Stimulated activated CD8-positive, alpha-beta memory T cell treated with anti-CD3 and anti-CD28 coated beads, Interleukin-12 subunit alpha, Interleukin-12 subunit beta, amount 100 ng/mL, for 4 hours (primary cell): ENCODE measurements around the gene C17orf67.
A peak's percentile ranks its signal among the peaks of the same experiment; 100 is the strongest.

Experiments used
- DNase-seq: peaks from one replicate; pipeline ENCODE4 v3.0.0-alpha.2; 2020; ENCODE audit warnings: low read depth

The C17orf67 gene

DNA sequence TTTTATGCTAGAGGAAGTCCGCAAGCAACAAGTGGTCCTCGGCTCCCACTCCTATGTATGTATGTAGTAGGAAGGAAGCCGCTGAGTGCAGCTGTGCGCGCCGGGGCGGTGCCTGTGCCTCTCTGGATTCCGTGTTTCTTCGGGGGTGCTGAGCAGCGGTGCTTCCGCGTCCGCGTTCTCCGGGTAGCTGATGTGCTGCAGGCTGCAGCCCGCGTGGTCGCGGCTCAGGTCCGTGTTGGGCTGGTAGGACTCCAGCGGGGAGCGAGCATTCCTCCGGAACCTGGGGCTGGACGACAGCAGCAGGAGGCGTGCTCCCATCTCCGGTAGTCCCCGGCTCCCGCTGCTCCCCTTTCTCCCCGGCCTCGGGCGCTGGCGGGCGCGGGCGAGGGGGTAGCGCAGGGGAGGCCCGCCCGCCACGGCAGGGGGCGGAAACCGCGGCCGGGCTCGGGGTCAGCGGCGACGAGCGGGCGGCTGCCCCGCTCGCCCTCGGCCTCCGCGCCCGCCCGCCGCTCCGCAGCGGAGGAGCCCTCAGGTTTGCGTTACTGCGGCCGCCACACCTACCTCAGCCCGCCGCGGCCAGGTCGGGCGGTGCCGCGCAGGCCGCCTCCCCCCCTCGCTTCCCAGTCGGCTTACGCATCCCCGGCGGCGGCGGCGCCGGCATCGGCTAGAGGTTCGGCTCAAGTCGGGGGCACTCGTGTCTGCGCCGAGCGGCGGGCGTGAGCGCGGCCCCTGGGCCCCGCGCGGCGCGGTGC, 487 bp downstream of the C17orf67 start:
- peak; percentile 46 for DNase-seq

DNA sequence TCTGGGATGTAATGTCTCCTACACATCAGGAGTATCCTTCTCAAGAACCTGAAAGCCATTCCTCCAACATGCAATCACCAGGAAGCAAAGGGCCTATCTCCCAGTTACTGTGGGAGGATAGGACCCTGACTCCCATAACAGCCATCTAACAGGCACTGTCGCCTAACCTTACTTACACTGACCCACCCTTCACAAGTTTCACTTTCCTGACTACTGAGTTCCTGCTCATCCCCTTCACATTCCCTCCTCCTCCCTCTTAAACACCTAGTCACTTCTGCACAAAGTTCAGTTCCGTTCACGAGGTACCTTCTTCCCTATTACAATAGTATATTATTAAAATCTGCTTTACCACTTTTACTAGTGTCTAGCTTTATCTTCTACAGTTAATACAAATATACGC, 1.3 kb downstream of the C17orf67 start:
- no peak for DNase-seq

DNA sequence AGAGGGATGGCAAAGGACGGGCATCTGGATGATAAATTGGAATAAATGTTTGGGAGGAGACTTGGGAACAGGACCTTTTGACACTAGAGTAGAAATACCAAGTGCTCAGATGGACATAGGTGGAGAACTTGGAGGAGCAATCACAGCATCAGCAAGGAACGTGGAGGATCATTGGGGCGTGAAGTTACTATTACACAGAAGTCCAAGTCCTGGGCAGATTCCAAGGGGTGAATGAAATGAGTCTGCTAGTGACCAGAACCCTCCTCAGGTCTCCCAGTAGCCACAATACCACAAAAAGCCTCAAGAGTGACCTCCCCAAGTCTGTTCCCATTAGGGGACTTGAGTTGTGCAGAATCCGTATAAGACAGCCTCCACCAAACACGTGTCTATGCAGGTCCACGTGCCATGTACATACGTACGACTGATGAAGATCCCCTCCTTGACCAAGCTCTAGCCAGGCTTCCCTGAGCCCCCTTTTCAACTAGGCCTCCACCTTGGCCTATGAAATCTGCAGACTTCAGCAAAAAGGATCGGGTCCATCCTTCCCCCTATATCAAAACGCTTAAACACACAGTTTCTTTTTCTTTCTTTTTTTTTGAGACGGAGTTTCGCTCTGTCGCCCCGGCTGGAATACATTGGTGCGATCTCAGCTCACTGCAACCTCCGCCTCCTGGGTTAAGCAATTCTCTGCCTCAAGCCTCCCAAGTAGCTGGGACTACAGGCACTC, 2.2 kb downstream of the C17orf67 start:
- DNase-seq: no peak

DNA sequence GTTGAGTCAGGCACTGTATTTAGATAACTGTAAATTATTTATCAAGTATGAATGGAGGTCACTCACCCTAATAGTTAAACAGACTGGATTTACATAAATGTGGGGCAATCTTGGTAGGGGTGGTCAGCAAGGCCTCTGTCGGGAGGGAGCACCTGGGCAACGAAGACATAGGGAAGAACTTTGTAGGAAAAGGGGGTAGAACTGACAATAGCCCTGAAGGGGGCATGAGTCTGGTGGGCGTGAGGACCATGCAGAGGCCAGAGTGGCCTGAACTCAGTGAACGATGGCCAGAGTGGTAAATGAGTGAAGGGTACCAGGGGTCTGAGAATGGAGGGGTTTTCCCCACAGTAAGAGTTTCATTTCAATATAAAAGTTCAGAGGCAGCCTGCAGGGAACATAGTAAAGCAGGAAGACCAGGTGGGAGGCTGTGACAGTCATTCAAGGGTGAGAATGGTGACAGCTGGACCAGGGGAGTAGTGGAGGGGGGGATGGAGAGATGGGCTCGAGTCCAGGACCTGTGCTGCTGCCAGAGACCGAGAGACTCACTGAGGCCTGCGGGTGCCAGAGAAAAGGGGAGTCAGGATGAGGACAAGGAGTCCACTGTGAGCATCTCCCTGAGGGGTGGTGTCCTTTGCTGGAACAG, 2.9 kb downstream of the C17orf67 start:
- no peak for DNase-seq

DNA sequence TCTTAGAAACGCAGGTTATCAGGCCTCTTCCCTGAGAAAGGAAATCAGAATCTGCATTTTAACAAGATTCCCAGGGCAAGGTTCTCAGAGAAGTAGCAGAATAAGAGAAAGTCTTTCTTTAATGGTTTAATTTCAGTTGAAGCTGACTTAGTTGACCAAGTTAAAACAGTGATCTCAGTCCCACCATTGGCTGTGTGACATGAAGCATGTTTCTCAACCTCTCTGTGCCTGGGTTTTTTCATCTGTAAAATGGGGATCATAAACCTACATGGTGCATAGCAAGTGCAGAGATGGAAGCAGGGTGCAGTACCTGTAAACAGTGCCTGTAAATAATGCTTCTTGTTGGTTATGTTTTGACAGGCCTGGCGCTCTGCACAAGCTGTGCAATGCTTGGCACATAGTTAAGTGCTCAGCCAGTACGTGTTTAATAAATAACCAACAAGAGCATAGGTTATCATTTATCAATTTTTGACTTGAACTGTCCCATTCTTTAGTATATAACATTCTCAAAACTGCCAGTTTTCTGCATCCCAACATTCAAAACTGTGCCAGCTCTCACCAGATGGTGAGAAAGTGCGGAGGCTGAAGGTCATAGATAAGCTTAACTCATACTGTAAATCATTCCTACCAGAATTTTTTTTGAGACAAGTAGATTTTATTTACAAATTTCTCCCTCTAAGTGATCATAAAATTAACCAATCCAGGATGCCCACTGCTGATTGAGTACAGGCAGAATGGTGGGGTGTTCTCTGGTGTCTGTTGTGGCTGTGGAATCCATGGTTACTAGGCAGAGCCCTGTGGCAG, 6.9 kb downstream of the C17orf67 start:
- no peak for DNase-seq

DNA sequence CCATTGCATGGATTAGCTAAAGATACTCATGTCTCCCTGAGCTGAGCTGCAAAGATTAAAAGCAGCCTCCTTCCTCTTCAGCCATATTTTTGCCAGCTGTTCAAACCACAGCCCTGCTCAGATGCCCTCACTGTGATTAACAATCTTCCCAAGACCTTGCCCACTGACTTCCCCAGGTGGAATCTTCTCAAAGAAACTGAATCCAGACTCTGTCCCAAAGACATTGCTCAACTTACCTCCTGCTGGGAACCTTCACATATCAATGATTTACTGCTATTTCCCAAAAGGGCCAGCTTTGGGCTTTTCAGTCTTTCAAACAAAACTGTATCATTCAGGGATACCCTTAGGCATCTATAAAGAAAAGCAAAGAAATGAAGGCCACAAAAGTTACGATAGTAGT, 9.2 kb downstream of the C17orf67 start:
- DNase-seq: no peak

DNA sequence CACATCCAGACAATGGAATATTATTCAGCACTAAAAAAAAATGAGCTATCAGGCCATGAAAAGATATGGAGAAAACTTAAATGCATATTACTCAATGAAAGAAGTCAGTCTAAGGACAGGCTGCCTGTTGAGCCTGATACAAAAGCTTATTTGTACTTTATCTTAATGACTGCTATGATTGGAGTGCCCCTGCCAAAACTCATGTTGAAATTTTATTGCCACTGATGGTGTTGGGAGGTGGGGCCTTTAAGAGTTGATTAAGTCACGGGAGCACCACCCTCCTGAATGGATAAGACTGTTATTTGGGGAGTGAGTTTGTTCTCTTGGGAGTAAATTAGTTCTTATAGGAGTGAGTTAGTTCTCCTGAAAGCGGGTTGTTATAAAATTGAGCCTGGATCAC, 9.9 kb downstream of the C17orf67 start:
- DNase-seq: no peak

DNA sequence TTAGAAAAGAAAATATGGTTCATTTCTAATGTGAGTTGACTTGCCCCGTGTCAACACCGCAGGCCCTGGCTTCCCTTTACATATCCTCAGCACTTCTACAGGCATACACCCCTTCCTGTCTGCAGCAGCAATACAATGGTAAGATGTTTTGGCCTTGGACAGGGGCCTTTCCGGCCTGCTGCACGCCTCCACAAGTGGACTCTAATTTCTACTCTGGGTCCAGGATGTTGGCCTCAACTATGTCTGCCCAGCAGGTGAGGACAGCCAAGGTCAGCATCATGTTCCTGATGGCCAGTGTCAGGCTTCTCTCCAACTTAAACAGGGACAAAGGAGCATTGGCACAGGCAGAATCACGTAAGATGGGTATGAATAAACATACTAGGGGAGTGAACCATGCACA, 11.0 kb downstream of the C17orf67 start:
- no peak for DNase-seq

DNA sequence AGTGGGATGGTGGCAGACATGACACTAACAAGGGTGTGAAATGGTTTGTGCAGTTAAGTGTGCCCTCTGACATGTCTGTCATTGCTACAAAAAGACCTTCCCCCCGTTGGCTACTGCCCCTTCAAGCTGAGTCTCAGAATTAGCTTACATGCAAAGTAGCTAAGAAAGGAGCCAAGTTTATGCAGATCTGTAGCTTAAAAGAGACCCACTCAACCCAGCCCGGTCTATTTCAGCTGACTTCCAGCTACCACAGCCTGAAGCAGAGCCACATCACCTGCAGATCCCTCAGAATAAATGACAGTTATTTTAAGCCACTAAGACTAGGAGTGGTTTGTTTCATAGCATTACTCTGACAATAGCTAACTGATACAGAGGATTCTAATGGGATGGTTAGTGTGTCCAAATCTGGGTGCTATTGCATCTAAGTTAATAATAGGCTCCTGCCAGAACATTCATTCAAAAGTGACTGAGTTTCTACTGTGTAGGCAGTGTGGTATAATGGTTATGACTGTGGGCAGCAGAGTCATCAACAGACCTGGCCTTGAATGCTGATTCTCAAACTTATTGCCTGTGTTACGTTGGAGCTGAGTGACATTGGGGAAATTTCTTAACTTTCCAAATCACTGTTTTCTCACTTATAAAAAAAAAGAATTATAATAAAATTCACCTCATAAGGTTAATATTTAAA, 11.7 kb downstream of the C17orf67 start:
- DNase-seq: no peak

DNA sequence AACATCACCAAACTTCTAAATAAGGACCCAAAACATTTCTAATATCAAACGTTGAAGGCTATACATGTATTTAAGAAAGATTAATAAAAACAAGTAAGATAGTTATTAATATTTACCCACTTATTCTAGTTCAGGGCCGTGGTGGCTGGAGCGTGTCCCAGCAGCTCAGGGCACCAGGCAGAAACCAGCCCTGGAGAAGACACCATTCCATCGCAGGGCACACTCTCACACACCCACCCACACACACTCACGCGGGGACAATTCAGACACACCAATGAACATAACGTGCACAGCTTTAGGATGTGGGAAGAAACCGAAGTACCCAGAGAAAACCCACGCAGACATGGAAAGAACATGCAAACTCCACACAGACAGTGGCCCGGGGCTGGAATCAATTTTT, 13.5 kb downstream of the C17orf67 start:
- DNase-seq: no peak

DNA sequence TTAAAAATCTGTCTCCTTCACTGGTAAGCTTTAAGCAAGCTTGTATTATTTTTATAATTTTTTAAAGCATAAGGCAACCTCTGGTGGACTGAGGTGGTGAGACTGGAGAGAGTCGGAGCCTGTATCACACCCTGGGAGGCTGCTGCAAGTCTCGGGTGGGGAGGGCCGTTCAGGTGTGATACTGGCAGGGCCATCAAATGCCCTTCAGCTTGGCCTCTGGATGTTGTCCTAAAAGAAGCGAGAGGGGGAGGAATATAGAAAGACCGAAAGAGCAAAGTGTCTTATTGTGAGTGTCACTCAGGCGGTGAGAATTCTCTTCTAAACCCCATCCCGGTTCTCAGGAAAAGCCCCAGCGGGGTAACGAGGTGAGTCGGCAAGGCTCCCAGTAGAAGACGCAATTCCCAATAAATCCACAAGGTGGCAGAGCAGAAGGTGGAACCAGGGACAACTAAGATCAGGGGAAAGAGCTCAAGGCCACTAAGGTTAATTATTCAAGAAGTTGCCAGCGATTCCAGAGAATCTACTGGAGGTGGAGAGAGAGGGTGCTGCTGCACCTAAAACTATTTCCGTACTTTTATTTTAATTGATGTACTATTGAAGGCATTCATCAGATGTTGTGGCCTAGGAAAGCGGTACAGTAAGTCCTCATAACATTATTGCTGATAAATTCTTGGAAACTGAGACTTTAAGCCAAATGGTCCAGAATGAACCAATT, 14.1 kb downstream of the C17orf67 start:
- peak; percentile 28 for DNase-seq

DNA sequence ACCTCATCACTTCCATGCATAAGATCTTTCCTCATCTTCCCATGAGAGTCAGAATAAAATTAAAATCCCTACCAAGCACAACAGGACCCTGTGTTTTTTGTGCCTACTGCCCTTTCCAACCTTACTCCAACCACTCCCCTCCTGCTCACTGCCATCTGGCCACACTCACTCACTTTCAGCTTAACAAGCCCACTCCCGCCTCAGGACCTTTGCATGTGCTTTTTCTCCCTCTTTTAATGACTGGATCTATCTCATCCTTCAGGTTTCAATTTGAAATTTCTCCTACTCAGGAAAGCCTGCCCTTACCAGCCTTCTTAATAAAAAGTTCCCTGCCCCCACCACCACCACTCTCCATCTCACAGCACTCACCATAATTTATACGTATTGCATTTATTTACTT, 14.7 kb downstream of the C17orf67 start:
- no peak for DNase-seq

DNA sequence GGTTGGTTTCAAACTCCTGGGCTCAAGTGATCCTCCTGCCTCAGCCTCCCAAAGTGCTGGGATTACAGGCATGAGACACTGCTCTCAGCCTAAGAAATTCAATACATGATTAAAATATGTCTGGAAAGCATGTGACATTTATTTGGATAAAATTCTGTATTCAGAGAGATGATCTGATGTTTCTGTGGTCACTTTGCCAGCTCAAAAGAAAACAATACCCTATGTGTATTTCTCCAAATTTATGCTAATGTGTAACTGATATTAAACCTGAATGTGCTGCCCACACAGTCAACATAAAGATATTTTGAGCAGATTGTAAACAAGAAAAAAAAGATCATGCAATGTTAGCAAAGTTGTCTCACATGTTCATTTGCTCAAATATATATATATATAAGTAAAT, 16.7 kb downstream of the C17orf67 start:
- no peak for DNase-seq

DNA sequence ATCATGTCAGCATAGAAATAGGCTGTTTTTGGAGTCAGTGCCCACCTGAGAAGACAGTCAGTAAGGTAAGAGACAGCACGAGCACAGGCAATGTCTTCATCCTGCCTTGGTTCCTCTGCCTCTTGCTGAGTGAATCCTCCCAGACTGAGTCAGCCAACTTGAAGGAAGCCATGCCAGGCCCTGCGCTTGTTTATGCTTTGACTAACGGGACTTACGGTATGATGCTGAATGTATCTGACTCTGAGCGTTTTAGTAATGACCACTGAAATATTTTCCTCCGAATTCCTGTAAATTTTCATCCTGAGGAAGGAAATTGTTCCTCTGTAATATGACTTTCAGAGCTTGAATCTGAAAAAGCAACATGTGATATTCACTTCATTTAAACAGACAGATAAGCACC, 18.0 kb downstream of the C17orf67 start:
- DNase-seq: no peak

DNA sequence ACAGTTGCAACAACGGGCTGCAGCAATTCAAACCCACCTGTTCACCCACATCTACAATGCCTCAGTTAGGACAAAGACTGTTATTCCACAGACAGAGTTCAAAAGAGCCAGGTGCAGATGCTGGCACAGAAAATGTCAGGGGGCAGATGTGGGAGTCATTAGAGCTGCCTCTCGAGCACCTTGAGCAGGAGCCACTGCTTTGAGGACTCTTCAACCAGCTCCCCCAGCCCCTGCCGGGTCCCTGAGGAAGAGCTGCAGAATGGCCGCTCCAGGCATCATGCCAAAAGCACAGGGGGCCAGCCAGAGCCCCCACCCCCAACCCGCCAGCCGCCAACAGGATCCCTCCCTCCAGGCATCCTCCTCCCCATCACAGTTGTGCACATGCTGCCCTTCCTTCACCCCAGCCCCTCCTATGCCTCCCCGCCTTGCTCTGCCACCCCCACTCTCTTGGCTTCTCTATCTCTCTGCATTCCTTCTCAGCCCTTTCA, 20.8 kb downstream of the C17orf67 start:
- no peak for DNase-seq

DNA sequence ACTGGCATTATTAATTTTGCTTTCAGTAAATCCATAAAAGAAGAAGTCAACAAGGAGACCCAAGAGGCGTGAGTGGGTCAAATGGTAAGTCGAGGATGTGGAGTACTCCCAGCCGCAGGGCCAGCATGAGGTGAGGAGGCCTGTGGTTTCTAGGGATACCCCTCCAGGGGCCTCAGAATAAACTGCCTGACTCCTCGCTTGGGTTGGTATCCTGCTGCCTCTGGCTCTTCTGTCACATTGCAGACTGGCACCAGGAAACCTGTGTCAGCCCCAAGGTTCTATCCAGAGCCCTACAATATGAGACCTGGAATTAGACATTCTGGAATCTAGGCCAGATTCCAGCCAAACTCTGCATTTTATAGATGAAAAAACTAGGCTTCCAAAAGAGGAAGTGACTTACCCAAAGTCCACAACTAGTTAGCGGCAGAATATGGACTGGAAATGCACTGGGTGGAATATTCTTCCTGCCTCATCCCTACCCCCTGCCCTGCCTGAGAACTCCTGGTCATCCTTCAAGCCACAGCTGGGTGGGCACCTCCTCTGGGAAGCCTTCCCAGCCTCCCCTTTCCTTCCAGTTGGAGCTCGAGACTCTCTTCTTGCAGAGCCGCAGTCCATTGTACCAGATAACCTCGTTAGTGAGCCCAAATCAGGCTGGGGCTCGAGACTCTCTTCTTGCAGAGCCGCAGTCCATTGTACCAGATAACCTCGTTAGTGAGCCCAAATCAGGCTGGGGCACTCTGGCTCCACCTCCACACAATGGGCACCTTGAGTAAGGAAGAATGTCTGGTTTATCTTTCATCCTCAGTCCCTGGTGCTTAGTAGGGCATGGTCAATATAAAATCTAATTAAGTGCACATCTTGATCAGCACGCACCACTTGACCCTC, 22.6 kb downstream of the C17orf67 start:
- no peak for DNase-seq

DNA sequence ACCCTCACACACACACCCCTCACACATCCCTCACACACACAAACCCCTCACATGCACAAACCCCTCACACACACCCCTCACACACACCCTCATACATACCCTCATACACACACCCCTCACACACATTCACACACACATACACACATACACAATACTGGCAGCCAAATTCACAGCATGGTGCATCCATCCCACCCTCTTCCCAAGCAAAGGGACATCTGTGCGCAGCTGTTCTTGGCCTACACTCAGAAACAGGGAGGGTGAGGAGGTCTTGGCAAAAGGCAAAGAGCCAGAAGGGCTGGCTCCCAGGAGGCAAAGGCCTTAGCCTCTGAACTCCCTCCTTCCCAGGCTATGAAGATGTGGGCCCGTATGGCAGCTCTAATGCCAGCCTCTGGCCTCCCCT, 23.4 kb downstream of the C17orf67 start:
- DNase-seq: no peak

DNA sequence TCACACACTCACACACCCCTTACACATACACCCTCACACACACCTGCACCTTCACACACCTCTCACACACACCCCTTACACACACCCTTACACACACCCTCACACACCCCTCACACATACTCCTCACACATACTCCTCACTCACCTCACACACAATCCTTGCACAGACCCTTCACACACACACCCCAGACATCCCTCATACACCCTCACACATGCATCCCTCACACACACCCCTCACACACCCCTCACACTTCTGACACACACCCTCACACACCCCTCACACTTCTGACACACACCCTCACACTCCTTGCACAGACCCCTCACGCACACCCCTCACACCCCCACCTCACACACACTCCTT, 23.9 kb downstream of the C17orf67 start:
- no peak for DNase-seq

DNA sequence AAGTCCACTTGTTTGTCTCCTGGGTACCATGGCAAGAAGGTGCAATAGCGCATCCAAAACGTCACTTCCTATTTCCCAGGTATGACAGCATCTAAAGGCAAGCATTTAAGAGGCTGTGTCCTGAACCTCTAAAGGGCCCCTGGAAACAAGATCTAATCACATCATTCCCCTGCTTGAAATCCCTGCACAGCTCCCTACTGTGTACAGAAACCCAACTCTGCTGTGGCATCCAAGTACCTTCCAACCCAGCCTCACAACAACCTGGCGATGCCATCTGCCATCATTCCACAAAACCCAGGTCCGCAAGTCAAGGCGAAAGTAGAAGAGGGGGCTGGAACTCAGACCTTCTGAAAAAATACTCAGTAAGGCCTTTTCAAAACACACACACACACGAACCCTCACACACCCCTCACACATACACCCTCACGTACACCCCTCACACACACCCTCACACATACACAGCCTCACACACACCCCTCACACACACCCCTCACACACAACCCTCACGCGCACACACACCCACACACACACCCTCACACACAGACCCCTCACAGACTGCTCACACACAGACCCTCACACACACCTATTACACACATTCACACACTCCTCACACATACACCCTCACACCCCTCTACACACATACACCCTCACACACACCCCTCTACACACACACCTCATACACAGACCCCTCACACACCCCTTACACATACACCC, 24.5 kb downstream of the C17orf67 start:
- DNase-seq: no peak
